SK-N-SH (cell line): ENCODE data around the gene RAD21L1. TPM values are rescaled to one million over a fixed set of nuclear protein-coding genes. Genes with fewer than 3 reads are reported as not detected.

Experiments
- CTCF ChIA-PET: fragments of 300-600, 350-600 bp; formaldehyde crosslinking; extraction: SDS; loops from one replicate; lab custom pipeline; 2021; lab: Yijun Ruan, JAX
- POLR2A ChIA-PET: fragments of 350-600 bp; sonication (Branson Sonifier 250); formaldehyde crosslinking; extraction: SDS; loops from one replicate; lab custom pipeline; 2020; ENCODE audit warnings: antibody characterized with exemption, inconsistent platforms; lab: Yijun Ruan, JAX
- DNase-seq: peaks from one replicate; pipeline ENCODE4 v3.0.0; 2012
- H2AFZ ChIP-seq: fragments of 200-600 bp; sonication (generic); 2 replicates; pipeline ENCODE4 v1.8.1; 2016; ENCODE audit warnings: antibody characterized with exemption, mild to moderate bottlenecking, low read depth
- H3F3A ChIP-seq: fragments of 200-600 bp; sonication (generic); replicated peaks from 2 replicates; pipeline ENCODE3; 2016; ENCODE audit warnings: antibody characterized with exemption, mild to moderate bottlenecking; ENCODE audit not compliant: insufficient read depth
- H3K27ac ChIP-seq, 2 experiments: fragments of 200-500 bp in 1 of 2; fragments of 200-600 bp in 1 of 2; sonication (Bioruptor generic) in 1 of 2; sonication (generic), shearing (Covaris generic) in 1 of 2; 2 replicates each; pipeline versions ENCODE4 v1.5.1 to v1.6.1; 2014 to 2016; ENCODE audit warnings: low read depth in 2 of 2, inconsistent platforms in 1 of 2, low read length in 1 of 2, mild to moderate bottlenecking in 1 of 2, mixed read lengths in 1 of 2
- H3K27me3 ChIP-seq: fragments of 200-600 bp; sonication (generic), shearing (Covaris generic); 2 replicates; pipeline ENCODE4 v1.6.1; 2016; ENCODE audit warnings: mixed run types; ENCODE audit not compliant: insufficient read depth
- H3K36me3 ChIP-seq, 2 experiments: fragments of 200-500 bp in 1 of 2; fragments of 200-600 bp in 1 of 2; sonication (Bioruptor generic) in 1 of 2; sonication (generic) in 1 of 2; replicated peaks in 1 of 2; 2 replicates each; pipeline versions ENCODE3 to v1.5.1; 2014 to 2016; ENCODE audit warnings: low read length in 1 of 2, mild to moderate bottlenecking in 1 of 2; ENCODE audit not compliant: insufficient read depth in 2 of 2, control insufficient read depth in 1 of 2
- H3K4me1 ChIP-seq, 2 experiments: fragments of 200-500 bp in 1 of 2; fragments of 200-600 bp in 1 of 2; sonication (Bioruptor generic) in 1 of 2; sonication (generic), shearing (Covaris generic) in 1 of 2; 2 replicates each; pipeline versions ENCODE4 v1.5.1 to v1.6.1; 2014 to 2016; ENCODE audit warnings: low read depth in 1 of 2, low read length in 1 of 2, mixed run types in 1 of 2; ENCODE audit not compliant: insufficient read depth in 2 of 2, control insufficient read depth in 1 of 2
- H3K4me2 ChIP-seq: fragments of 200-600 bp; sonication (generic), shearing (Covaris generic); 2 replicates; pipeline ENCODE4 v1.6.1; 2017; ENCODE audit warnings: mixed run types
- H3K4me3 ChIP-seq, 2 experiments: fragments of 200-500 bp in 1 of 2; fragments of 200-600 bp in 1 of 2; sonication (Bioruptor generic) in 1 of 2; sonication (generic), shearing (Covaris generic) in 1 of 2; 2 replicates each; pipeline versions ENCODE4 v1.5.1 to v1.8.1; 2014 to 2016; ENCODE audit warnings: low read depth in 2 of 2, inconsistent platforms in 1 of 2, low read length in 1 of 2, mild to moderate bottlenecking in 1 of 2, mixed read lengths in 1 of 2, moderate library complexity in 1 of 2
- H3K79me2 ChIP-seq: fragments of 200-600 bp; sonication (generic); 2 replicates; pipeline ENCODE4 v1.8.1; 2017; ENCODE audit warnings: mild to moderate bottlenecking; ENCODE audit not compliant: insufficient read depth
- H3K9ac ChIP-seq: fragments of 200-600 bp; sonication (generic); 2 replicates; pipeline ENCODE4 v1.6.1; 2017; ENCODE audit warnings: mixed run types
- H3K9me2 ChIP-seq: fragments of 200-600 bp; sonication (generic); 2 replicates; pipeline ENCODE4 v1.6.1; 2017; ENCODE audit warnings: mixed run types
- H3K9me3 ChIP-seq: fragments of 200-600 bp; sonication (generic); 2 replicates; pipeline ENCODE4 v1.6.1; 2017; ENCODE audit warnings: mixed run types, mild to moderate bottlenecking, moderate library complexity
- H4K20me1 ChIP-seq: fragments of 200-600 bp; sonication (generic); 2 replicates; pipeline ENCODE4 v1.6.1; 2017; ENCODE audit warnings: mild to moderate bottlenecking, mixed run types; ENCODE audit not compliant: insufficient read depth
- EP300 ChIP-seq, 2 experiments: IDR thresholded peaks; 2 replicates each; pipeline versions ENCODE4 v1.4.0 to v1.6.1; 2012; ENCODE audit warnings: borderline replicate concordance in 1 of 2, low read depth in 1 of 2, low read length in 1 of 2
- EZH2phosphoT487 ChIP-seq: fragments of 200-600 bp; sonication (generic); IDR thresholded peaks from 2 replicates; pipeline ENCODE4 v1.6.1; 2017; ENCODE audit warnings: low read depth, mixed run types, mild to moderate bottlenecking, antibody characterized with exemption, moderate library complexity, borderline replicate concordance
- FOSL2 ChIP-seq: IDR thresholded peaks from 2 replicates; pipeline ENCODE4 v1.4.0; 2012; ENCODE audit warnings: low read depth, mild to moderate bottlenecking, moderate library complexity, borderline replicate concordance
- IRF3 ChIP-seq: fragments of 150-350 bp; IDR thresholded peaks from 2 replicates; pipeline ENCODE4 v1.6.1; 2016; ENCODE audit warnings: mild to moderate bottlenecking, low read depth, low read length
- JUND ChIP-seq: IDR thresholded peaks from 2 replicates; pipeline ENCODE4 v1.4.0; 2012
- MAX ChIP-seq: IDR thresholded peaks from 2 replicates; pipeline ENCODE4 v1.4.0; 2012; ENCODE audit warnings: low read depth
- MEF2A ChIP-seq: IDR thresholded peaks from 2 replicates; pipeline ENCODE4 v1.4.0; 2012; ENCODE audit warnings: low read depth, borderline replicate concordance
- MXI1 ChIP-seq: IDR thresholded peaks from 2 replicates; pipeline ENCODE4 v1.6.1; 2012; ENCODE audit warnings: mild to moderate bottlenecking, low read depth, low read length, improper control_type of control experiment
- NRF1 ChIP-seq: IDR thresholded peaks from 2 replicates; pipeline ENCODE4 v1.6.1; 2012; ENCODE audit warnings: low read depth, mild to moderate bottlenecking, low read length
- PBX3 ChIP-seq: IDR thresholded peaks from 2 replicates; pipeline ENCODE4; 2012
- RAD21 ChIP-seq: IDR thresholded peaks from 2 replicates; pipeline ENCODE4 v1.6.1; 2012; ENCODE audit warnings: mild to moderate bottlenecking, low read length
- RFX5 ChIP-seq: IDR thresholded peaks from 2 replicates; pipeline ENCODE4 v1.6.1; 2012; ENCODE audit warnings: mild to moderate bottlenecking, improper control_type of control experiment, low read length
- RXRA ChIP-seq: IDR thresholded peaks from 2 replicates; pipeline ENCODE4 v1.4.0; 2012; ENCODE audit warnings: low read depth, mild to moderate bottlenecking, borderline replicate concordance
- TAF1 ChIP-seq: IDR thresholded peaks from 2 replicates; pipeline ENCODE4 v1.6.1; 2012; ENCODE audit warnings: low read depth, mild to moderate bottlenecking, low read length, moderate library complexity, borderline replicate concordance
- TCF12 ChIP-seq: IDR thresholded peaks from 2 replicates; pipeline ENCODE4 v1.4.0; 2012
- TEAD4 ChIP-seq: IDR thresholded peaks from 2 replicates; pipeline ENCODE4 v1.4.0; 2012; ENCODE audit warnings: mild to moderate bottlenecking, borderline replicate concordance; ENCODE audit not compliant: insufficient read depth
- USF1 ChIP-seq: IDR thresholded peaks from 2 replicates; pipeline ENCODE4 v1.4.0; 2012; ENCODE audit warnings: low read depth, borderline replicate concordance
- WGBS: methylation state at CpG from one replicate; pipeline ENCODE4 v1.1.6; 2017; ENCODE audit warnings: low lambda C conversion rate; 5-methylcytosine and 5-hydroxymethylcytosine counted together
- polyA plus RNA-seq, 3 experiments: library from polyadenylated mRNA; depleted of rRNA; stranded (reverse); fragments of >200 nt; gene quantifications; 2 replicates each; pipeline ENCODE4 v1.2.3, GENCODE V29; 2012
- TF ChIP-seq, protein P1 (sequence below): fragments of 150-350 bp; IDR thresholded peaks from 2 replicates; pipeline ENCODE4 v1.6.1; 2017; ENCODE audit warnings: antibody characterized with exemption, low read length, low read depth, borderline replicate concordance
- TF ChIP-seq, protein P2 (sequence below): IDR thresholded peaks from 2 replicates; pipeline ENCODE4 v1.6.1; 2012; ENCODE audit warnings: mild to moderate bottlenecking, low read depth, low read length, moderate library complexity

Gene RAD21L1
- polyA plus RNA-seq, 1 of the 3 experiments (the other 2 are of a cell fraction), result 0.03 TPM

DNA sequence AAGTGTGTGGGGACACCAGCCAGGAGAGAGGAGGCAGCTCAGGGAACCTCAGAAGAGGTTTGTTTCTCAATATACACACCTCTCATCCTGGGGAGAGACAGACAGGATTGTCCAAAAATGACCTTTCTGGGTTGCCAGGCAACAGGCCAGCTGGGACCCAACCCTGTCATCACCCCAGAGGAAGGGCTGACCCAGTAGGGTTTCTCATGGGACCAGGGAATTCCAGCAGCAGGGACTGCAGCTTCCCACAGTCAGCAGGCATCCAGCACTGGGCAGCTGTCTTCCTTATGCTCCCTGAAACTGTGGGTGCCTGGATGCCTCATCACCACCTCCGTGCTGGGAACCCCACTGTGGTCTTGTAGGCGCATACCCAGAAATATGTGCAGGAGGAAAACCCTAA lies 21.3 kb upstream of the RAD21L1 start:
- Histone ChIP-seq H3K4me3 (no peak overlapping the region), H3K9ac (no peak overlapping the region), H3K27ac (no peak overlapping the region), H3K4me2 (no peak overlapping the region), H3K9me3 (no peaks in the 10 kb centered on the region), H2AFZ (no peak overlapping the region), H3K79me2 (no peaks in the 10 kb centered on the region), H3K9me2 (no peaks in the 10 kb centered on the region), H3K36me3 (no peaks in the 10 kb centered on the region), H3K4me1 (no peaks in the 10 kb centered on the region), H3K27me3 (no peaks in the 10 kb centered on the region; the same call in 1 of the 2 replicates), H4K20me1 (no peaks in the 10 kb centered on the region), H3F3A (no peaks in the 10 kb centered on the region)
- no peak for DNase-seq
- ChIA-PET POLR2A (no interaction called here), CTCF (interaction anchor here (0.8 to 3.7 kb wide), 4 partner anchors 9 to 262 kb away, joined by 3 to 15 read pairs (median 7); partner anchors contain the start of gene NSFL1C)
- TF ChIP-seq MAX, result no peak
- no peak for TF ChIP-seq RXRA
- no peak for TF ChIP-seq TAF1
- TF ChIP-seq EZH2phosphoT487, result no peak
- TF ChIP-seq TEAD4, result no peak
- no peak for TF ChIP-seq NRF1
- no peak for TF ChIP-seq JUND
- TF ChIP-seq RAD21, result no peak
- TF ChIP-seq, protein P1, sequence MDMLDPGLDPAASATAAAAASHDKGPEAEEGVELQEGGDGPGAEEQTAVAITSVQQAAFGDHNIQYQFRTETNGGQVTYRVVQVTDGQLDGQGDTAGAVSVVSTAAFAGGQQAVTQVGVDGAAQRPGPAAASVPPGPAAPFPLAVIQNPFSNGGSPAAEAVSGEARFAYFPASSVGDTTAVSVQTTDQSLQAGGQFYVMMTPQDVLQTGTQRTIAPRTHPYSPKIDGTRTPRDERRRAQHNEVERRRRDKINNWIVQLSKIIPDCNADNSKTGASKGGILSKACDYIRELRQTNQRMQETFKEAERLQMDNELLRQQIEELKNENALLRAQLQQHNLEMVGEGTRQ, result no peak
- TF ChIP-seq USF1, result no peak
- TF ChIP-seq RFX5, result no peak
- TF ChIP-seq, protein P2, sequence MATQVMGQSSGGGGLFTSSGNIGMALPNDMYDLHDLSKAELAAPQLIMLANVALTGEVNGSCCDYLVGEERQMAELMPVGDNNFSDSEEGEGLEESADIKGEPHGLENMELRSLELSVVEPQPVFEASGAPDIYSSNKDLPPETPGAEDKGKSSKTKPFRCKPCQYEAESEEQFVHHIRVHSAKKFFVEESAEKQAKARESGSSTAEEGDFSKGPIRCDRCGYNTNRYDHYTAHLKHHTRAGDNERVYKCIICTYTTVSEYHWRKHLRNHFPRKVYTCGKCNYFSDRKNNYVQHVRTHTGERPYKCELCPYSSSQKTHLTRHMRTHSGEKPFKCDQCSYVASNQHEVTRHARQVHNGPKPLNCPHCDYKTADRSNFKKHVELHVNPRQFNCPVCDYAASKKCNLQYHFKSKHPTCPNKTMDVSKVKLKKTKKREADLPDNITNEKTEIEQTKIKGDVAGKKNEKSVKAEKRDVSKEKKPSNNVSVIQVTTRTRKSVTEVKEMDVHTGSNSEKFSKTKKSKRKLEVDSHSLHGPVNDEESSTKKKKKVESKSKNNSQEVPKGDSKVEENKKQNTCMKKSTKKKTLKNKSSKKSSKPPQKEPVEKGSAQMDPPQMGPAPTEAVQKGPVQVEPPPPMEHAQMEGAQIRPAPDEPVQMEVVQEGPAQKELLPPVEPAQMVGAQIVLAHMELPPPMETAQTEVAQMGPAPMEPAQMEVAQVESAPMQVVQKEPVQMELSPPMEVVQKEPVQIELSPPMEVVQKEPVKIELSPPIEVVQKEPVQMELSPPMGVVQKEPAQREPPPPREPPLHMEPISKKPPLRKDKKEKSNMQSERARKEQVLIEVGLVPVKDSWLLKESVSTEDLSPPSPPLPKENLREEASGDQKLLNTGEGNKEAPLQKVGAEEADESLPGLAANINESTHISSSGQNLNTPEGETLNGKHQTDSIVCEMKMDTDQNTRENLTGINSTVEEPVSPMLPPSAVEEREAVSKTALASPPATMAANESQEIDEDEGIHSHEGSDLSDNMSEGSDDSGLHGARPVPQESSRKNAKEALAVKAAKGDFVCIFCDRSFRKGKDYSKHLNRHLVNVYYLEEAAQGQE, result no peak
- TF ChIP-seq MXI1, result no peak
- TF ChIP-seq FOSL2, result no peak
- no peak for TF ChIP-seq PBX3
- TF ChIP-seq TCF12, result no peak
- no peak for TF ChIP-seq MEF2A
- no peak for TF ChIP-seq EP300 (IDR thresholded peaks at IDR 0.05; ENCODE audit: borderline replicate concordance in 1 of 2, low read depth in 1 of 2, low read length in 1 of 2)
- TF ChIP-seq IRF3, result no peak
- WGBS, result 79% methylated on average over 2 of the region's 2 CpGs
